ENCODE measurements around the gene MLXIP. TPM values are rescaled to one million over a fixed set of nuclear protein-coding genes. Genes with fewer than 3 reads are reported as not detected.

Gene MLXIP
- polyA plus RNA-seq, 1 donor from 2014 or later = 9.2 TPM

DNA sequence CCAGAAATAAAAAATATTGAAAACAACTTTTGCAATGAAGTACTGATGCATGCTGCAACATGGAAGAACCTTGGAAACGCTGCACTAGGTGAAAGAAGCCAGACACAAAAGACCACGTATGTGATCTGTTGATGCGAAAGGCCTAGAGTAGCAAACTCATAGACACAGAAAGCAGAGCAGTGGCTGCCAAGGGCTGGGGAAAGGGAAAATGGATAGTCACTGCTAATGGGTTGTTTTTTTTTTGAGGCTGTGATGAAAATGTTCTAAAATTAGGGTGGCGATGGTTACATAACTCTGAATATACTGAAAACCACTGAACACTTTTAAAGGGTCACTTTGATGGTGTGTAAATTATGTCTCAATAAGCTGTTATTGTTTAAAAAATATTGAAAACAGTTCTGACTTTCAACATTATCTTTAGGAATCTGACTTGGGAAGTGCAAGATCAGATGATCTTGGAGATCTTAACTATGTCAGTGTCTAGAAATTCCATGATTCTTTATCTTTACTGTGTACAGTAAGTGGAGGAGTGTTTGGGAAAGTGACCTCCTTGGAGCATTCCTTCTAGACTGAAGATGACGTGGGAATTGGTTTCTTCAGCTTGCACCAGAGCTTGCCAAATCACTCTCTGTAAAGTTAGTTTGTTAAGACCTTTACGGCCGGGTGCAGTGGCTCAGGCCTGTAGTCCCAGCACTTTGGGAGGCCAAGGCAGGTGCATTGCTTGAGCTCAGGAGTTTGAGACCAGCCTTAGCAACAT, 12.4 kb downstream of the MLXIP start:
- Histone ChIP-seq H3K27ac (ENCODE audit: low read length) (no peak overlapping the region), H3K27me3 (ENCODE audit: insufficient read depth, low read depth, low read length) (no peaks in the 10 kb centered on the region), H3K79me2 (replicated peaks; ENCODE audit: insufficient read depth, low read length) (peaks cover 3% of the 10 kb centered on the region), H3K9me2 (ENCODE audit: insufficient read depth, low read length) (no peaks in the 10 kb centered on the region), H3K36me3 (ENCODE audit: insufficient read depth, low read length) (no peaks in the 10 kb centered on the region), H3F3A (ENCODE audit: insufficient read depth, low read length, poor library complexity, severe bottlenecking) (peaks cover 3% of the 10 kb centered on the region), H3K9me3 (ENCODE audit: low read length) (no peaks in the 10 kb centered on the region), H4K20me1 (ENCODE audit: insufficient read depth) (no peaks in the 10 kb centered on the region), H3K9ac (ENCODE audit: low read length) (no peak overlapping the region), H3K4me2 (ENCODE audit: low read length) (no peak overlapping the region), H3K4me3 (ENCODE audit: low read length) (no peak overlapping the region), H2AFZ (ENCODE audit: low read depth, low read length) (no peak overlapping the region)
- TF ChIP-seq TAF1 (IDR thresholded peaks at IDR 0.05; ENCODE audit: low read depth) (no peak), SMC3 (conservative IDR thresholded peaks at IDR 0.05; ENCODE audit: poor library complexity) (no peak), POLR2AphosphoS5 (IDR thresholded peaks at IDR 0.05) (no peak), MXI1 (conservative IDR thresholded peaks at IDR 0.05; ENCODE audit: poor library complexity, severe bottlenecking) (no peak), EP300 (conservative IDR thresholded peaks at IDR 0.05; ENCODE audit: poor library complexity, severe bottlenecking) (no peak), RAD21 (conservative IDR thresholded peaks at IDR 0.05) (no peak), EZH2 (IDR thresholded peaks at IDR 0.05; ENCODE audit: borderline replicate concordance, insufficient read depth, low read length, poor library complexity, severe bottlenecking) (no peak)
- TF ChIP-seq, protein P1, sequence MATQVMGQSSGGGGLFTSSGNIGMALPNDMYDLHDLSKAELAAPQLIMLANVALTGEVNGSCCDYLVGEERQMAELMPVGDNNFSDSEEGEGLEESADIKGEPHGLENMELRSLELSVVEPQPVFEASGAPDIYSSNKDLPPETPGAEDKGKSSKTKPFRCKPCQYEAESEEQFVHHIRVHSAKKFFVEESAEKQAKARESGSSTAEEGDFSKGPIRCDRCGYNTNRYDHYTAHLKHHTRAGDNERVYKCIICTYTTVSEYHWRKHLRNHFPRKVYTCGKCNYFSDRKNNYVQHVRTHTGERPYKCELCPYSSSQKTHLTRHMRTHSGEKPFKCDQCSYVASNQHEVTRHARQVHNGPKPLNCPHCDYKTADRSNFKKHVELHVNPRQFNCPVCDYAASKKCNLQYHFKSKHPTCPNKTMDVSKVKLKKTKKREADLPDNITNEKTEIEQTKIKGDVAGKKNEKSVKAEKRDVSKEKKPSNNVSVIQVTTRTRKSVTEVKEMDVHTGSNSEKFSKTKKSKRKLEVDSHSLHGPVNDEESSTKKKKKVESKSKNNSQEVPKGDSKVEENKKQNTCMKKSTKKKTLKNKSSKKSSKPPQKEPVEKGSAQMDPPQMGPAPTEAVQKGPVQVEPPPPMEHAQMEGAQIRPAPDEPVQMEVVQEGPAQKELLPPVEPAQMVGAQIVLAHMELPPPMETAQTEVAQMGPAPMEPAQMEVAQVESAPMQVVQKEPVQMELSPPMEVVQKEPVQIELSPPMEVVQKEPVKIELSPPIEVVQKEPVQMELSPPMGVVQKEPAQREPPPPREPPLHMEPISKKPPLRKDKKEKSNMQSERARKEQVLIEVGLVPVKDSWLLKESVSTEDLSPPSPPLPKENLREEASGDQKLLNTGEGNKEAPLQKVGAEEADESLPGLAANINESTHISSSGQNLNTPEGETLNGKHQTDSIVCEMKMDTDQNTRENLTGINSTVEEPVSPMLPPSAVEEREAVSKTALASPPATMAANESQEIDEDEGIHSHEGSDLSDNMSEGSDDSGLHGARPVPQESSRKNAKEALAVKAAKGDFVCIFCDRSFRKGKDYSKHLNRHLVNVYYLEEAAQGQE (IDR thresholded peaks at IDR 0.05; ENCODE audit: borderline replicate concordance) = no peak
- TF ChIP-seq, protein P2, sequence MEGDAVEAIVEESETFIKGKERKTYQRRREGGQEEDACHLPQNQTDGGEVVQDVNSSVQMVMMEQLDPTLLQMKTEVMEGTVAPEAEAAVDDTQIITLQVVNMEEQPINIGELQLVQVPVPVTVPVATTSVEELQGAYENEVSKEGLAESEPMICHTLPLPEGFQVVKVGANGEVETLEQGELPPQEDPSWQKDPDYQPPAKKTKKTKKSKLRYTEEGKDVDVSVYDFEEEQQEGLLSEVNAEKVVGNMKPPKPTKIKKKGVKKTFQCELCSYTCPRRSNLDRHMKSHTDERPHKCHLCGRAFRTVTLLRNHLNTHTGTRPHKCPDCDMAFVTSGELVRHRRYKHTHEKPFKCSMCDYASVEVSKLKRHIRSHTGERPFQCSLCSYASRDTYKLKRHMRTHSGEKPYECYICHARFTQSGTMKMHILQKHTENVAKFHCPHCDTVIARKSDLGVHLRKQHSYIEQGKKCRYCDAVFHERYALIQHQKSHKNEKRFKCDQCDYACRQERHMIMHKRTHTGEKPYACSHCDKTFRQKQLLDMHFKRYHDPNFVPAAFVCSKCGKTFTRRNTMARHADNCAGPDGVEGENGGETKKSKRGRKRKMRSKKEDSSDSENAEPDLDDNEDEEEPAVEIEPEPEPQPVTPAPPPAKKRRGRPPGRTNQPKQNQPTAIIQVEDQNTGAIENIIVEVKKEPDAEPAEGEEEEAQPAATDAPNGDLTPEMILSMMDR (IDR thresholded peaks at IDR 0.05; ENCODE audit: poor library complexity, severe bottlenecking) = no peak

DNA sequence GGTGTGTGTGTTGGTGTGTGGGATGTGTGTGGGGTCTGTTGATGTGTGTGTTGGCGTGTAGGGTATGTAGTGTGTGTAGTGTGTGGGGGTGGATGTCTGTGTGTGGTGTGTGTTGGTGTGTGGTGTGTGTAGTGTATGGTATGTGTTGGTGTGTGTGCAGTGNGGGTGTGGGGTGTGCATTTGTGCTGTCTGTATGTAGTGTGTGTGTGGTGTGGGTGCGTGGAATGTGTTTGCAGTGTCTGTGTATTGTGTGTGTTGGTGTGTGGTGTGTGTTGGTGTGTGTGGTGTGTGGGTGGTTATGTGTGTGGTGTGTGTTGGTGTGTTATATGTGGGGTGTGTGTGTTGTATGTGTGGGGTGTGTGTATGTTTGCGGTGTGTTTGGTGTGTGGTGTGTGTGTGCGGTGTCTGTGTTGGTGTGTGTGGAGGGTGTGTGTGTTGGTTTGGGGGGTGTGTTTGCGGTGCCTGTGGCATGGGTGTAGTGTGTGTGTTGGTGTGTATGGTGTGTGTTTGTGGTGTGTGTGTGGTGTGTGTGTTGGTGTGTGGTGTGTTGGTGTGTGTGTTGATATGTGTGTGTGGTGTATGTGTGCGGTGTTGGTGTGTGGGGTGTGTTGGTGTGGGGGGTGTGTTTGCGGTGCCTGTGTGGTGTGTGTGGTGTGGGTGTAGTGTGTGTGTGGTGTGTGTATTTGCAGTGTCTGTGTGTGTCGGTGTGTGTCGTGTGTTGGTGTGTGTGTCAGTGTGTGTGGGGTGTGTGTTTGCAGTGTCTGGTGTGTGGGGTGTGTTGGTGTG, 14.7 kb downstream of the MLXIP start:
- no peak overlapping the region for H3K4me2 ChIP-seq (ENCODE audit: low read length)
- no peaks in the 10 kb centered on the region for H3K36me3 ChIP-seq (ENCODE audit: insufficient read depth, low read length)
- H3K9me2 ChIP-seq (ENCODE audit: insufficient read depth, low read length) = no peaks in the 10 kb centered on the region
- peaks cover 3% of the 10 kb centered on the region for H3F3A ChIP-seq (ENCODE audit: insufficient read depth, low read length, poor library complexity, severe bottlenecking)
- H4K20me1 ChIP-seq (ENCODE audit: insufficient read depth) = no peaks in the 10 kb centered on the region
- H3K9ac ChIP-seq (ENCODE audit: low read length) = no peak overlapping the region
- H3K9me3 ChIP-seq (ENCODE audit: low read length) = no peaks in the 10 kb centered on the region
- H2AFZ ChIP-seq (ENCODE audit: low read depth, low read length) = no peak overlapping the region
- TF ChIP-seq SMC3 (conservative IDR thresholded peaks at IDR 0.05; ENCODE audit: poor library complexity) (no peak), EZH2 (IDR thresholded peaks at IDR 0.05; ENCODE audit: borderline replicate concordance, insufficient read depth, low read length, poor library complexity, severe bottlenecking) (no peak), MXI1 (conservative IDR thresholded peaks at IDR 0.05; ENCODE audit: poor library complexity, severe bottlenecking) (no peak), EP300 (conservative IDR thresholded peaks at IDR 0.05; ENCODE audit: poor library complexity, severe bottlenecking) (no peak), TAF1 (IDR thresholded peaks at IDR 0.05; ENCODE audit: low read depth) (no peak), POLR2AphosphoS5 (IDR thresholded peaks at IDR 0.05) (no peak), RAD21 (conservative IDR thresholded peaks at IDR 0.05) (no peak)
- TF ChIP-seq, protein P2 (IDR thresholded peaks at IDR 0.05; ENCODE audit: poor library complexity, severe bottlenecking) = no peak
- TF ChIP-seq, protein P1 (IDR thresholded peaks at IDR 0.05; ENCODE audit: borderline replicate concordance) = no peak
- H3K27ac ChIP-seq (ENCODE audit: low read length) = no peak overlapping the region
- H3K27me3 ChIP-seq (ENCODE audit: insufficient read depth, low read depth, low read length) = no peaks in the 10 kb centered on the region
- H3K4me3 ChIP-seq (ENCODE audit: low read length) = no peak overlapping the region
- H3K79me2 ChIP-seq (replicated peaks; ENCODE audit: insufficient read depth, low read length) = peaks cover 3% of the 10 kb centered on the region

All from neural cell (in vitro differentiated cells).